Measurements from ENCODE around the gene TNFRSF18.

DNA sequence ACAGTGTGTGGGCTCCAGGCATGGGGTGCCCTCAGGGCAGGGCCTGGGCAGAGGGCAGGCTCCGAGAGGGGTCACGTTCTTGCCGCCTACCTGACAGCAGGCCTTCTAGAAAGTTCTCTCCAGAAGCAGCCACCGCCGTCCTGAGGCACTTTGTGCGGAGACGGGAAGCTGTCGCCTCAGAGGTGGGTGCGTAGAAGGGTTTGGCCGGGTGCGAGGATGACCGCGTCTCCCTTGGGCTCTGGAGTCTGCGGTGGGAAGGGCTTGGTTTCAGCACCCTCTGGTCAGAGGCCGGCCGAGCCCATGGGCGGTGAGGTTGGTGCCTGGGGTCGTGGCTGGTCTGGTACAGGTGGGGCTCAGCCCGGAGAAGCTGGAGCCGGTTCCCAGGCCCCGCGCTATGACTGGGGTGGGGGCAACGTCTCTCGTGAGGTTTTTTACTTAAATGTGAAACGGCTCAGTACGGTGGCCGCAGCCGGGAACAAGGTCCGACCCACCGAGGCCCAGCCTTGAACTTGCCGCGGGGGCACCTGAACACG is 42.8 kb downstream of the TNFRSF18 start:
- TF ChIP-seq CTCF (IDR thresholded peaks at IDR 0.05; ENCODE audit: insufficient read depth, low read length) (no peak), POLR2AphosphoS5 (IDR thresholded peaks at IDR 0.05; ENCODE audit: low read depth) (no peak)
- TF ChIP-seq, protein P1, sequence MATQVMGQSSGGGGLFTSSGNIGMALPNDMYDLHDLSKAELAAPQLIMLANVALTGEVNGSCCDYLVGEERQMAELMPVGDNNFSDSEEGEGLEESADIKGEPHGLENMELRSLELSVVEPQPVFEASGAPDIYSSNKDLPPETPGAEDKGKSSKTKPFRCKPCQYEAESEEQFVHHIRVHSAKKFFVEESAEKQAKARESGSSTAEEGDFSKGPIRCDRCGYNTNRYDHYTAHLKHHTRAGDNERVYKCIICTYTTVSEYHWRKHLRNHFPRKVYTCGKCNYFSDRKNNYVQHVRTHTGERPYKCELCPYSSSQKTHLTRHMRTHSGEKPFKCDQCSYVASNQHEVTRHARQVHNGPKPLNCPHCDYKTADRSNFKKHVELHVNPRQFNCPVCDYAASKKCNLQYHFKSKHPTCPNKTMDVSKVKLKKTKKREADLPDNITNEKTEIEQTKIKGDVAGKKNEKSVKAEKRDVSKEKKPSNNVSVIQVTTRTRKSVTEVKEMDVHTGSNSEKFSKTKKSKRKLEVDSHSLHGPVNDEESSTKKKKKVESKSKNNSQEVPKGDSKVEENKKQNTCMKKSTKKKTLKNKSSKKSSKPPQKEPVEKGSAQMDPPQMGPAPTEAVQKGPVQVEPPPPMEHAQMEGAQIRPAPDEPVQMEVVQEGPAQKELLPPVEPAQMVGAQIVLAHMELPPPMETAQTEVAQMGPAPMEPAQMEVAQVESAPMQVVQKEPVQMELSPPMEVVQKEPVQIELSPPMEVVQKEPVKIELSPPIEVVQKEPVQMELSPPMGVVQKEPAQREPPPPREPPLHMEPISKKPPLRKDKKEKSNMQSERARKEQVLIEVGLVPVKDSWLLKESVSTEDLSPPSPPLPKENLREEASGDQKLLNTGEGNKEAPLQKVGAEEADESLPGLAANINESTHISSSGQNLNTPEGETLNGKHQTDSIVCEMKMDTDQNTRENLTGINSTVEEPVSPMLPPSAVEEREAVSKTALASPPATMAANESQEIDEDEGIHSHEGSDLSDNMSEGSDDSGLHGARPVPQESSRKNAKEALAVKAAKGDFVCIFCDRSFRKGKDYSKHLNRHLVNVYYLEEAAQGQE (IDR thresholded peaks at IDR 0.05; ENCODE audit: insufficient replicate concordance, low read depth): no peak
